ENCODE data around the gene CLCN2.

CLCN2 gene

DNA sequence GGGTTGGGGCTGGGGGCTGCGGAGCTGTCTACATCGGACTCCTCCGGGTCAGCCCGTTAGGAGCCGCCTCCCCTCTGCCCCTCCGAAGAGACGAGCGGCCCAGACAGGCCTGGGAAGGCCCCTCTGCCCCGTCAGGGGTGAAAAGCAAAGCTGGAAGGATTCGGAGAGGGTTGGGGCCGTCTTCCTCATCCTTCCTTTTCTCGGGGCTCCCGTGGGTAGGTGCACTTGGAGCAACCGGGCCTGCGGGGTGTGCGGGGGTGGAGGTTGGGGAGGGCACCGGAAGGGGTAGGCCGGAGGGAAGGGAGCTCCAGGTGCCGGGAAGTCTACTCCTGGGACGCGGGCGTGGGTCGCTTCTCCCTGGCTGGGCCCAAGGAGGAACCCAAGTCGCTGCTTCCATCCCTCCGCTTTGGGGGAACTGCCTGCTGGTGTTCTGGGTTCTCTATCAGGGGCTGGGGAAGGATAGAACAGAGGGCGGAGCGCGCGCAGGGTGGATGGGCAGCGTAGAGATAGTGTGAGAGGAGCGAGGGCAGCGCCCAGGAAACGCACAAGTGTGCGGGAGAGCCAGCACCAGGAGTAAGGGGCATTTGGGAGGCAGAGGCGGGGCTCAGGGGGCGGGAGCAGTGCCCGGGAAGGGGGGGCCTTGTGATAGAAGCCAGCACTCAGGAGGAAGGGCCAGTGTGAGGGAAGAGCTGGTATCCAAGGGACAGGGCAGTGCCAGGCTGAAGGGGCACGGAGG is 695 bp upstream of the CLCN2 start:
- peak in 1 of 2 donors; percentile 34 for DNase-seq (ENCODE audit: extremely low read depth in 1 of 2, low read depth in 1 of 2)

DNA sequence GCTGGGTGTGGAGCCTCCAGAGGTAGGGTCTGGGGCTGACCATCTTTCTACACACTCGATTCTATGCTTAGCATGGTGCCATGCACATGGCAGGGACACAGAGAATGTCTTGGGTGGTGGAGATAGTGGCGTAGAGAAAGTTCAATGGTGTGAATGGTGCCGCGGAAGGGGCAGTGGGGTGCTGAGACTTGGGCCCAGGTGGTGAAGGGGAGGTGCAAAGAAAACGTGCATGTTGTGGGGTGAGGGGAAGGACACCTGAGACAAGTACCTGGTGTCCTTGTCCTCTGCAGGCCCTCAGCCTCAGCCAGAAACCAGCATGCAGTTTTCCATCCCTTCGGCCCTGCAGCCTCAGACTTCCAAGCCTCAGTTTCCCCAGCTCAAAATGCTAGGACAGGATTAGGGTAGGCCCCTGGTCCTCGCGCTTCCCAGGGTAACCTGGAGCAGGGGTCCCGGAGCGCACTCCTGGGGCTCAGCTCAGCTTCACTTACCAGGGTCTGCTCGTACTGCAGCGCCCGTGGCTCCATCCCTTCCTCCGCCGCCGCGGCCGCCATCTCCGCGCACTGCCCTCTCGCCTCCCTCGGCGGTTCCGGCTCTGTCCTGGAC is 375 bp downstream of the CLCN2 start:
- no peak for DNase-seq (ENCODE audit: extremely low read depth in 1 of 2, low read depth in 1 of 2)

DNA sequence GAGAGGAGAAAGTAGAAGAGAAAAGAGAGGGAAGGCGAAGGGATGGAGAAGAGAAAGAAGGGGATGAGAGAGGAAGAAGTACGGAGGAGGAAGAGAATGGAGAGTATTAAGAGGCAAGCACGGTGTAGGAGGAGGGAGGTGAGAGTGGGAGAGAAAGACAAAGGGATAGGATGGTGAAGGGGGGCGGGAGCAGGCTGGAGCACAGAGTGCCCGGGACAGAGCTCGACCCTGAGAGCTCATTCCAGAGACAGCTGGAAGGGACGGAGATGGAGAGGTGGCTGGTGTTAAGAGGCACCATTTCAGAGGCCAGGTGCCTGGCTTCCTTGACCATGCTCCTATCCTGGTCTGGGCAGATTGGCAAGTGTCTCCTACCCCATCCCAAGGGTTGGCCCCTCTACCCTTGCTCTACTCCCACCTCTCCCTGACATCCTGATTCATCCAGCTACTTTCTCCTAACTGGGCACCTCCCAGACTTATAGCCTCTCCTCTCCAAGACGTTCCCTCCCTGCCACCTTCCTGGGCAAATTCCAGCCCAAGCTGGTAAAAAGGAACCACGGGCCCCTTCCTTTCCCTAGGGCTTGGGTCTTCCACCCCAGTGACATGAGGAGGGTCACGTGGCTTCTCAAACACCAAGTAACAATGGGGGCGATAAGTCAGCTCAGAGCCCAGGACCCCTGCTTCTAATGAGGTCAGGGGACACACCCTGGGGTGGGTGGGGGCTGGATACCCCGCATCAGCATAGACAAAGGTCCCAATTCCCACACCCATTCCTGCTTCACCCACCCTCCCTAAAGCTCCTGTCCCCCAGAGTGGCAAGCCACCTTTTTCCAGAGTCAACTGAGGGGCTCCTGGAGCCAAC is 1.1 kb downstream of the CLCN2 start:
- no peak for DNase-seq (ENCODE audit: extremely low read depth in 1 of 2, low read depth in 1 of 2)

DNA sequence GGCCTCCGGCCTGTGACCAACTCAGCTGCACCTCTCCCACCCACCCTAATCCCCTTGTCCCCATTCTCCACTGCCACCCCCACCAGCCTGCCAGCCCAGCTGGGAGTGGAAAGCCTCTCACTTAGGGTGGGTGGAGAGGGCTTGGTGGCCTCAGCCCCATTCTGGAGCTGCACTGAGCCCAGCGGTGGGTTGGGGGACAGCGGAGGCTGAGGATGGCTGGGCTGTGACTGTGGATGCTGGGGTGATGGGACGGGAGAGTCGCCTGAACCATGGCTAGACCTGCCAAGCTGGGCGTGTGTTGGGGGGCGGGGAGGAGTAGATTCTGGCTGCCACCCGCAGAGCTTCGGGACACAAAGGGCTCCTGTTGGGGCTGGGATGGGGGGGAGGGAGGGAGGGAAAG is 1.8 kb downstream of the CLCN2 start:
- no peak for DNase-seq (ENCODE audit: extremely low read depth in 1 of 2, low read depth in 1 of 2)

DNA sequence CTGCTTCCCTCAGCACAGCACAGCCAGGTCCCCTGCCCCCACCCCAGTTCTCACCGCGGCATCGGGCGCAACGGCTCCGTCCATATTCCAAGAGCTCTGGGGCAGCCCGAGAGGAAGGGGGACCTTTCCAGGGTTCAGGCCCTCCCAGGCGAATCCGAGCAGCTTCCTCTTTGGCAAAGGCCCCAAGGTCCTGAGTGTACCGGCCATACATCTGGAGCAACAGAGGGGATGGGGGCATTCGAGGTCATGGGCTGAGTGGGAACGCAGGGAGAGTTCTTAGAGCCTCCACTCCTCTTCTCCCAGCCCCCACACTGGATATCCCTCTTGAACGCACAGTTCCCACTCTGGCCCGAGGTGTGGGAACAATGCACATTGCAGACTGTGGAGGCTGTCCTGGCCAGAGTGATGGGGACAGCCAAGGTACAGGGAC is 2.5 kb downstream of the CLCN2 start:
- DNase-seq (ENCODE audit: extremely low read depth in 1 of 2, low read depth in 1 of 2), result no peak

DNA sequence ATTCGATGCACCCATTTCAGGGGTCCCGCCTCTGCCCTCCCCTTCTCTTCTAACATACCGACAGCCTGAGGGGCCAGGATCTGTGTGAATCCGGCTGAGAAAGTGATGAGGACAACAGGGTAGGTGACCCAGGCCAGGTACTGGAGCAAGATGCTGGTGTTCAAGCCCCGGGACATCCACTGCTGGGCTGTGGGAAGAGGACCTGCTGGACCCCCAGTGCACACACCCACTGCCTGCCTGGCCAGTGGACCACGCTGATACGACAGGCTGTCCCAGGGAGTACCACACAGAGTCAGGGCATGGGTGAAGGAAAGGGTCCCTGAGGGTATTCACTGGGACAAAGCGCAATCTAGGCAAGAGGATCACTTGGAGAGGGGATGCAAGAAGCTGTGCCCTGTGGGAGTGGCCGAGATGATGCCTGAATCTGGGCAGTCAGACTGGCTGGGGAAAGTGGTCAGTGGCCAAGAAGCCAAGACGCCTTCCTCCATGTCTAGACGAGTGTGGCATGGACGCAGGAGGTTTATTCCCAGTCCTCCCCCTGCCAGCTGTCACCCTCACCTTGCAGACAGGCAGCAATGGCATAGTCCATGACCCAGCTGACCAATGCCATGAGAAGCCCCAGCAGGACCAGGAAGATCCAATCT is 3.2 kb downstream of the CLCN2 start:
- DNase-seq (ENCODE audit: extremely low read depth in 1 of 2, low read depth in 1 of 2), result no peak

DNA sequence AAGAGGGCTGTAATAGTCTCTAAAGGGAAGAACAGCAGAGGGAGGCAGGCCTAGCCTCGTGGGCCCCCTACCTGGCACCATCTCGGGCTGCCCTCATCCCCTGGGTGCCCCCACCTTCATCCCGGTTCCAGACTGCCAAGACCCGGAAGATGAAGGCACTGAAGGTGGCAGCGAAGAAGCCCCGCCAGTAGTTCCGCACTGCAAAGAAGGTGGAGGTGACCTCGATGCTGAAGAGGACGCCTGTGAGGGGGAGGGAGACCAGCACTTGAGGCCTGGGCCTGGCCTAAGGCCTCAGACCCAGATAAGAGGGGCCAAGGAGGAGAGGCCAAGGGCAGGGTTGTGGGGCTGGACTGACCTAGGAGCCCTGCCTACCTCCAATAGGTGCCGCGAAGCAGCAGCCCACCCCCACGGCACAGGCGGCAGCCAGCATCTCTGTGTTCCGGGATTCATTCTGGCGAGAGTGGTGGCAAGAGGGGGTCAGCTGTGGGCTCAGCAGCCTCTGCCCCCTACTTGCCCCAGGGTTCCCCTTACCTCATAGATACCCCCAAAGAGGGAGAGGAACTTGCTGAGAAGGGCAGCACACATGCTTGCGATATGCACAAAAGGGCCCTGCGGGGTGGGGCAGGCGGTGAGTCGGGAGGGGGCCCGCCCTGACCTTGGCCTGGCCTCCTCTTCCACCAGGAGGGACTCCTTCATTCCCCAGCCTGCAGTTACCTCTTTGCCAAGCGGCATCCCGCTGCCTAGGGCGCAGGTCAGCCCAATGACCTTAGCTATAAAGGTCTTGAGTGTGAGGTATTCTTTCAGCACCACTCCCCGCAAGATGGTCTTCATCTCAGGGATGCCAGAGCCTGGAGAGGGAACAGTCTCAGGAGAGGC is 3.9 kb downstream of the CLCN2 start:
- no peak for DNase-seq (ENCODE audit: extremely low read depth in 1 of 2, low read depth in 1 of 2)

DNA sequence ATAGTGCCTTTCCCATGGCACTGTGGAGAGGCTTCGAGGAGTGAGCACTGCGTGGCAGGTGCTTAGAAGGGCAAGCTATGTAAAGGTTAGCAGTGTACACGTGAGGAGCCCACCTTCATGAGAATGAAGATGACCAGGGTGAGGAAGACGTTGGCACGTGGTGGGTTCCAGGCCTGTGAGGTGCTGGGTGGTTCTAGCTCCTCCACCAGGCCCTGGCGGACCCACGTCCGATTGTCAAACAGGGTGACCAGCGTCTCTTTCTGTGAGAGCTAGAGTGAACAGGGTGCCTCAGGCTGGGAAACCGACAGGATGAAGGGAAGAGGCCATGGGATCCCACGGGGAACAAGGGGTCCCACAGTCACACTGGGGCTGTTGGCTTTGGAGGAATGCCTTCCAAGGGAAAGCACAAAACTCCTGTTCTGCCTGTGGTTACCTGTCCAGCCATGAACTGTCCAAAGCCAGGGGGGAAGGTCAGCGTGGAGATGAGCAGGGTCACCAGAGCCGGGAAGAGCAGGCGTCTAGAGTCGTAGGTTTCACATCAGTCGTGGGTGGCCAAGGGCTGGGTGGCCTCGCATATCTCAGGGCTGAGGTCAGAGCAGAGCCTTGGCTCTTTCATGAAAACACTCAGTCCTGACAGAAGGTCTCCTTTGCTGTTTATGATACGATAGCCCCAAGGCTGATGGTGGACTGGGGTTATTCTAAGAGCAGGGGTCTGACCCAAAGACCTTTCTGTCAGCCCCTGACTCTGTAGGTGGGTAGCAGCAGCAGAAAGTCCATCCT is 6.0 kb downstream of the CLCN2 start:
- no peak for DNase-seq (ENCODE audit: extremely low read depth in 1 of 2, low read depth in 1 of 2)

DNA sequence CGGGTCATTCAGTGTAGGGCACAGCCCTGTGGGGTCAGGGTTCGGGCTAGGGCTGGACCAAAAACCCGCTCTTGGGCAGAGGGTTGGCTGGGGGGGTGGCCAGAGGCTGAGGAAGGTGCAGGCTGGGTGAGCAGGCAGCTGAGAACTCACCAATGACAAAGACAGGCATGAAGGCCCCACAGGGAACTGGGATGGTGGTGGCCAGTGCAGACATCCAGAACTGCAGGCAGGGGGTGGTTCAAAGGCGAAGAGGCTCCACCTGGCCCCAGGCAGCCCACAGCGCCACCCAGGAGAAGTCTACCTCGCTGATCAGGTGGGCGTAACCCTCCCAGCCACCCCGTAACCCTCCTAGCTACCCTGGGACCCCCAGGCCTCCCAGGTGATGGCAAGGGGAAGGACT is 6.7 kb downstream of the CLCN2 start:
- DNase-seq (ENCODE audit: extremely low read depth in 1 of 2, low read depth in 1 of 2), result no peak

DNA sequence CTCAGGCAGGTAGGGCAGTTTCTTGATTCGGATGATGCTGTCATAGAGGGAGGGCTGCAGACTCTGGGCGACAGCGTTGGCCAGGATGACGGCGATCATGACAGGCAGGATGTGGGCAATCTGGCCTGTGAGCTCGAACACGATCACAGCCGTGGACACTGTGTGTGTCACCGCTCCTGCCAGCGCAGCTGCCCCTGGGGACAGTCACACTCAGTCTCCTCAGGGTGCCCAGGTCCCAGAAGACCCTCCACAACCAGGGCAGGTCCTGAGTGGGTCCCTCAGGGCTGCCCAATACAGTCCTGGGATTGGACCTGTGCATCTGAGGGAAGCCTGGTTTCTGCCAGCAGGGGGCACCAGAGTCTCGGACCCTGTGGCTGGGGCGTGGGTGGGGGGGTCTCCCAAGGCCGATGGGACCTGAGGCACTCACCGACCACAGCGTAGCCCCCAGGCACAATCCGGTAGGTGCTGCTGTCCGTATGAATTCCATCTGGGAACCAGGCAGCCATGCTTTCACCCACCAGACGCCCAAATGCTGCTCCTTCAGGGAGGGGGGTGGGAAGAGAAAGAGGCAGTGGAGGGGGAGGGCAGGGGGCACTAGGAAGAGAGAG is 7.2 kb downstream of the CLCN2 start:
- peak in 1 of 2 donors; percentile 51 for DNase-seq (ENCODE audit: extremely low read depth in 1 of 2, low read depth in 1 of 2)

DNA sequence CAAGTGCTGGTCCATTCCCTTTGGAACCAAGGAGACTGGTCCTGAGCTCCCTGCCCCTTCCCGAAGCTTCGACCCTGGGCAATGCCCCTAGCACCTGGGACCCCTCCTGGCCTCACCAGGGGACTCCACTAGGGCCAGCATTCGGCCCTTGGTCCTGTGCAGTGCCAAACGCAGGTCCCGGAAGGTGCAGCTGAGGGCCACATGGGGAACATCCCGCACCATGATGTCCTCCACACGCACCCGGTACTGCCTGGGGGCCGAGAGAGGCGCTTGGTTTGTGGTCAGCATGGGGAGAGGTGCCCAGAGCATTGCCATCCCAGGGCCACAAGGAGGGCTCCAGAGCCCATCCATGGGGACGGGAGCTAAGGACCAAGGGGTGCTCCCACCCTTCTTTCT is 7.9 kb downstream of the CLCN2 start:
- no peak for DNase-seq (ENCODE audit: extremely low read depth in 1 of 2, low read depth in 1 of 2)

DNA sequence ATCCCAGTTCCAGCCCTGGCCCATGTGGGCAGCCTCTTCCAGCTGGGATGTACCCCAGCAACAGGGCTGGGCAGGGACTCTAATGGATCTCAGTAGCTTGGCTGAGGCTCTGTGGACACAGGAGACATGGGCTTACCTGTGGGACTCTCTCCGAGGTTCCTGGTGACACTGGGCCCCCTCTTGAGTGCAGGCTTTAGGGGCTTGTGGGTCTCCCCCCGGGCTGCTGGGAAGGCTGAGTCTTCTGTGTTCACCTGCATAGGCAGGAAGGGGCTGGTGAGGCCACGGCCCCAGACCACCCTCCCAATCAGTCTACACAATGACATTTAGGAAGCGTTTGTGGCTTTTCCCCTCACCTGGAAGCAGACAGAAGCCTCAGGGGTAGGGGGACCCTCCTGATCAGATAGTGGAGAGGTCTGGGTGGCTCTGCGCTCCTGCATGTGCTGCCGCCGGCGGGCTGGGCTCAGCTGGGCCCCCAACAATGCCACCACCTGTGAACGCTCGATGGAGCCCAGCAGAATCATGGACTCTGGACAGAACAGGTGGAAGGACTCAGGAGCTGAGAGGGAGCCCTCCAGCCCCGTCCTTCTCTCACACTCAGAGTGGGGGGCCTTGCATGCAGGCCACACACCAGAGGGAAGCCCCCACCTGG is 8.4 kb downstream of the CLCN2 start:
- DNase-seq (ENCODE audit: extremely low read depth in 1 of 2, low read depth in 1 of 2), result no peak

DNA sequence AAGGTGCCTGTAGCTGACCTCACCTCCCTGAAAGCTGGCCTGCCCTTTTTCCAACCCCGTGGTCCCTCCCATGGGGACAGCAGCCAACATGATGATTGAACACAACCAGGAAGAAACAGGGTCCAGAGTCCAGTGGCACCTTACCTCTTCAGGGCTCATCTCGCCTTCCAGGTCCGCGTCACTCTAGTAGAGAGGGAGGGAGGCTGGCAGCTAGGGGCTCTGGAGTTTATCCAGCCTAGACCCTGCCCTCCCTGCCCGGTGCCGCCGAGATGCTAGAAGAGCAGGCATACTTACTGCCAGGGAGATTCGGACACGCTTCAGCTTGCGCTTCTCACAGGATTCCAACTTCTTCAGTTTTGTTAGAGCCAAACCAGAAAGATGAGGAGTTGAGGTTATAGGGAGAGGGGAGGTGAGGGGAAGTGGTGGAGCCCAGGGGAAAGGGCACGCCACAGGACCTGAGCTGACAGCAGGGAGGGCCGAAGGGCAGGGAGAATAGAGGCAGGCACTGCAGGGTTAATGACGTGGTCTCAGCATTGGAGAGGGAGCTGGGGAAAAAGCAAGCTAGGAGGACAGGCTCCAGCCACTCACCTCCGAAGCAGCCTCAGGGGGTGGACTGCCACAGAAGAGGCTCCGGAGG is 9.1 kb downstream of the CLCN2 start:
- DNase-seq (ENCODE audit: extremely low read depth in 1 of 2, low read depth in 1 of 2), result no peak

DNA sequence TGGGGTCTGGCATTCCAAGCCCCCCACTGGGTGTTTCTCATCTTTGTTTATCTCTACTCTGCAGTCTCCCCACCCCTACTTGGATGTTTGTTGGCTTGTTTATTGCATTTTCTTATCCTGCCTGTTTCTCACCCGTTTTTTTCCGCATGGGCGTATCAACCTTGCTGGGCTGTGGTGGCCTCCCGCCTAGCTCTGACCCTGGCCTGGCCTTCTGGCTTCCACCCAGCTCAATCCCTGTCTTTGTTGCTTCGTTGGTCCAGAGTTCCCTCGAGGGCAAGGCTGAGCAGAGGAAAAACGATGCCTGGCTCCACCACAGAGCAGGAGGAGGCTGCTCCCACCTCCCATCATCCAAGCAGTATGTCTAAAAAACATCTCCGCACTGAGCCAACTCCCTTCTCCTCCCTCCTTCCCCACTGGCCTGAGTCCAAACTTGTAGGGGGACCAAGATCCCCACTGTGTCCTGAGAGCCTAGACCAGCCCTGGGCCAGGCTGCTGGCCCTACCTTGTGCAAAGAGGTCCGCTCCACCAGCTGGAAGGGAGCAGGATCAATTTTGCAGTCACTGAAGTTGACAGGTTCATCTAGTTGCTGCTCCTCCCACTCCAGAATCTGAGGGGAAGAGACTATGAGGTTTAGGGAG is 9.8 kb downstream of the CLCN2 start:
- DNase-seq (ENCODE audit: extremely low read depth in 1 of 2, low read depth in 1 of 2), result no peak

DNA sequence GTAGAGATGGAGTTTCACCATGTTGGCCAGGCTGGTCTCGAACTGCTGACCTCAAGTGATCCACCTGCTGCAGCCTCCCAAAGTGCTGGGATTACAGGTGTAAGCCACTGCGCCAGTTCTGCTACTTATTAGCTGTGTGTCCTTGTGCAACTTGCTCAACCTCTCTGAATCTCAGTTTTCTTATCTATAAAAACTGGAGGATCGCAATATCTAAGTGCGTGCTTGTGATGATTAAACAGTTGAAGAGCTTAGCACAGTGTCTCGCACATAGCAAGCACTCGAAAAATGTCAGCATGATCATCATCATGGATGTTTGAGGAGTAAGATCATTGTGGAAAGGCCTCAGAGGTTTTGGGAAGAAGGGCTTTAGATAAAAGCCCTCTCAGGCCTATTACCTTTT is 10.8 kb downstream of the CLCN2 start:
- no peak for DNase-seq (ENCODE audit: extremely low read depth in 1 of 2, low read depth in 1 of 2)

DNA sequence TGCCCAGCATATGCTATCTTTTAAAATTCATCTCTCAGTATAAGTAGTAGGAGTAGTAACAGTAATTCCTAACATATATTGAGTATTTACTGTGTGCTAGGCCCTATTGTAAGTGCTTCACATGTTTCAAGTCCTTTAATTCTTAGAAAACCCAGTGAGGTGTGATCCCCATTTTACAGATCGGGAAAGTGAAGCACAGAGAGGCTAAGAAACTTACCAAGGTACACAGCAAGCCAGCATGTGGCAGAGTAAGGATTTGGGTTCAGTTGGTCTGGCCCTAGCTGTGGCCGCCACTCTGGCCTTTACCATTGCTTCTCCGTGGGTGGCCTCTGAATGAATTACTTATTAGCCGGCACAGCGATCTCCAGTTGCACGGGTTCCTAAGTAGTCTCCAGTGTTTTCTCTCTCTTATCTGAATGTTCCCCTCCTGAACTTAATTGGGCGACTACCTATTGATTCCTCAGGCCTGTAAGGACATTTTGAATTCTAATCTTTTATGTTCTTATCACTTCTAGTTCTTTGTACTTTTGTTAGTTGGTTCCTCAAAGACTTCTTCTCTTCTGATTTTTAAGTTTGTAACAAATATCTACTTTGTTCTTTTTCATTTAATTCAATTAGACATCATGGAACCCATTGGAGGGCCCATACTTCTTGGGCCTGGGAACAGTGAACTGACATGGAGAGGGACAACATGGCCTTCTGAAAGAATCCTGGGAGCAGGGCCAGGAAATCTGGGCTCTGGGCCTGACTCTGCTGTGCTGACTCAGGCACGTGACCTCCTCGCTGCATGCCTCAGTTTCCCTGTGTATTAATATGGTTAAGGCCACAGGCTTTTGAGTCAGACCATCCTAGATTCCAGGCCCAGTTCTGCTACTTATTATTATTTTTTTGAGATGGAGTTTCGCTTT is 11.6 kb downstream of the CLCN2 start:
- no peak for DNase-seq (ENCODE audit: extremely low read depth in 1 of 2, low read depth in 1 of 2)

DNA sequence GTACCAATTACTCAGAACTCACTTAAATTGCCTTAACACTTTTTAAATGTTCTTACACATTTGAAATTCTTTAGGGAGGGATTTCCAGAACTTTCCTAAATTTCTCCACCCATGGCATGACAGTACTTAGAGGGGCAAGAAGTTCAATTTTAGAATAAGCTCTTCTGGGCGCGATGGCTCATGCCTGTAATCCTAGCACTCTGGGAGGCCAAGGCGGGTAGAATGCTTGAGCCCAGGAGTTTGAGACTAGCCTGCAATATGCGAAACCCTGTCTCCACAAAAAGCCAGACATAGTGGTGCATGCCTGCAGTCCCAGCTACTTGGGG is 13.4 kb downstream of the CLCN2 start:
- DNase-seq (ENCODE audit: extremely low read depth in 1 of 2, low read depth in 1 of 2), result no peak
